HG03095 (cell line): ENCODE data around the gene RPGRIP1L.

ENCODE experiments used
- ATAC-seq: cut with Tn5 transposase; IDR thresholded peaks from one replicate; pipeline ENCODE4 v1.9.1; 2021; ENCODE audit warnings: moderate library complexity; ENCODE audit not compliant: unreplicated experiment

RPGRIP1L gene

DNA sequence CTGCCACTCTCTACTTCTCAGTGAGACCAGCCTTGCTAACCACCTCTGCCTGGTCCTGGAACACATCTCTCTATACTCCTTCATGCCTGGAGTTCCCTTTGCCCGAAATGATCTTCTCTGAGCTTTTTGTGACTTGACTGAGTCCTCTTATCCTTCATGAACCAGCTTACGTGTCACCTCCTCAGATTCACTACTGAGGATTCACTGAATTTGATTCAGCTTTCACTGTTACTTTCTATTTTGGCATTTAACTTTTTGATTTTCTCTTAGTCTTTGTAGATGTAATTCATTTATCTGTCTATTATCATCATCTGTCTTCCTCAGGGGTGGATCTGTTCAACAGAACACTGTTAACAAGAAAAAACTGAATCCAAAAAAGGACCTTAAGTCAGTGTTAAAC, 95.6 kb downstream of the RPGRIP1L start:
- no peak for ATAC-seq

DNA sequence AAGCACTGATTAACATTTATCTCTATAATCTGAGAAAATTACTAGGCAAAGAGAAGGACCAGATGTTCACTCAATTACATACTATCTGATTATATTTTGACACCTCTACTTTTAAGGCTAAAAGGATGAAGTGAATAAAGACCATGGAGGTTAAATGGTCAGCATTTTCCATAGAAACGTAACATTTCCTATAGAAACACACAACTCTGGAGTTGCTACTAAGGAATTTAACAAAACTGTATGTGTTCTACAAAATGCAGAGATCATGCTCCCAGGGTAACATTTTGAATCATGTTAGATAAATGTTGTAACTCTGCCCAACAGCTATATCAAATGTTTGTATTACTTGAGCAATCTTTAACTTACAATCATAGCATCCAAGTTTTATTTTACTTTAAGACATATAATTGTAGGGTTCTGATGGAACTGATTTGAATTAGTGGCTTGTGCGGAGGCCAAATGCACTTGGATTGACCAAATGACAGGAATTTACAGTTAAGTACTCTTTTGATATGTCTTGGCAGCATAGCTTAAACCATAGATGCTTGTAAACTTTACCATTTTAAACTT, 97.7 kb downstream of the RPGRIP1L start:
- no peak for ATAC-seq

DNA sequence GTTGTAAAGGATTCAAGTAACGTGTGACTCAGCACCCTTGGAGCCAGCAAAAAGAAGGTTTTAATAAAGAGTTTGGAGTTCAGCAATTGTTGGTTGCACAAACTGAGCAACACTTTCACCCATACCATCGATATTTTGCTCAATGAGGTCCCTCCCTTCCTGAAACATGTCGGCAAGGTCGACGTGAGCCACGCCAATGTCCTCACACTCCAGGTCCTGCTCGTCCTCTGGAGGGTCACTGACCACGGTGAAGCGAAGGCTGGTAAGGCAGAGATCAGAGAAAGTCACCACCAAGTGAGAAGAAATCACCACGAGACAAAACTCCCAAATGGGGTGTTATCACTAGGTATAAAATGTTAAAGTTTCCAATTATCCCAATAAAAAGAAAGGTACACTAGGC, 98.3 kb downstream of the RPGRIP1L start:
- ATAC-seq, result no peak

DNA sequence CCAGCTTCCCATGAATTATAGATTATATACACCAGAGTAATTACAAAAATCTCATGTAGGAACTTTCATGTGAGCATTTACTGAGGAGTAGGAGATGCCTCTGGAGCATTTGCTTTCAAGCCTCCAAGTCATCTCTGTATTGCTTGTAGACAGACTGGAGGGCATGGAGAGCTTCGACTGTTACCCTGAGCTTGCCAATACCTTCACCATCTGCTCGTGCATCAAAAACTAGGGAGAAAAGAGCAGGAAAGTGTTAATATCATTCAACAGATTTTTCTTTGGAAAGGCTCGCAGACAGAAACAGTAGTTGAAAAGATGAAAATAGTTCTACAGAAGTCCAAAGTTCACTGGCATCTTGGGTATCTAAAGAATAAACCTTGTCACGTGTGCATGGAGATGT, 101.7 kb downstream of the RPGRIP1L start:
- no peak for ATAC-seq

DNA sequence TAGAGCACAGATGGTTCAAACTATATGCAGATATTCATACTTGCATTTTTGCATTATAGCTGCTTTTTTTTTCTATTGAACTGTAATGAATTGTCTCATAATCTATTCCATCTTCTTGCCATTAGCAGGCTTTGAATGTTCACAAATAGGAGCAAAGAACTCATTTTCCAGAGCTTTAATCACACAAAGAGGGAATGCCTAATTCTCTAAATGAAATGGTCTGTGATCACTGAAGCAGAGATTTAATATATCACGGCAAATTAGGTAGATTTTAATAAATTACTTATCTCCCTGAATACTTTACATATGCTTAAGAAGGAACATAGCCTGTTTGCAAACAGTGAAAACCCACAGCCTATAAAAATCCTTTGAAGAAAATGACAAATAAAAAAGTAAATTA, 103.0 kb downstream of the RPGRIP1L start:
- ATAC-seq, result no peak

DNA sequence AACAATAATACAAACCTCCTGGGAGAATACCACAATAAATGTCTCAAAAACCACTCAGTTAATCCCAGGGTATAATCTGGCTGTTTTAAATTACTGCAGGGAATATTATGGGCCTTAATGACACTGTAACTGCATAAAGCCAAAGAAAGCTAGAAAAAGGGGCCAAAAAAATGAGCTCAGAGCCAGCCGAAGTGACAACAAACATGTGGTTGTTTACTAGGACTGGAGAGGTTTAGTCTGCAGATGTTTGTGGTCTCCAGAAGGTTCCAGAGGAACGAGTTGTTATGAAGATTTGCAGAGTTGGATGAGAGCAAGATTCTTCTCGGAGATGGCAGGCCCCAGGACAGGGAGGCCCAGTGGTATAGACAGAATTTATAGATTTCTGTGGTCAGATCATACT, 103.5 kb downstream of the RPGRIP1L start:
- no peak for ATAC-seq

DNA sequence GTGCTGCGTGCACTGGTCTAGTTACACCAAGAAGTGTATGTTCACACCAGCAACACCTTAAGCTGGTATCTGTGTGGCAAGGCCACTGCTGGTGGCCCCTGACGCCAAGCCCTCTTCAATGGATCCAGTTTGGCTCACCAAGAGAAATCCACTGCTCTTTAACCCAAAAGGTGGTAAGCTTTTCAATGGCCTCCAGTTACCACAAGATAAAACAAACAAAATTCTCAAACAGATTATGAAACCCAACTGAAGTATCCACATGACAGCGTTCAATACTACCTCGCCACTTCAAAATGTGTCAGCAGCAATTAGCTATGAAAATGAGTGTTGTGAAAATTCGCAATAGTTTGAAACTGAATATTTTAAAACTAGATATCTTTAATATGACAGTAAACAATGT, 104.1 kb downstream of the RPGRIP1L start:
- no peak for ATAC-seq

DNA sequence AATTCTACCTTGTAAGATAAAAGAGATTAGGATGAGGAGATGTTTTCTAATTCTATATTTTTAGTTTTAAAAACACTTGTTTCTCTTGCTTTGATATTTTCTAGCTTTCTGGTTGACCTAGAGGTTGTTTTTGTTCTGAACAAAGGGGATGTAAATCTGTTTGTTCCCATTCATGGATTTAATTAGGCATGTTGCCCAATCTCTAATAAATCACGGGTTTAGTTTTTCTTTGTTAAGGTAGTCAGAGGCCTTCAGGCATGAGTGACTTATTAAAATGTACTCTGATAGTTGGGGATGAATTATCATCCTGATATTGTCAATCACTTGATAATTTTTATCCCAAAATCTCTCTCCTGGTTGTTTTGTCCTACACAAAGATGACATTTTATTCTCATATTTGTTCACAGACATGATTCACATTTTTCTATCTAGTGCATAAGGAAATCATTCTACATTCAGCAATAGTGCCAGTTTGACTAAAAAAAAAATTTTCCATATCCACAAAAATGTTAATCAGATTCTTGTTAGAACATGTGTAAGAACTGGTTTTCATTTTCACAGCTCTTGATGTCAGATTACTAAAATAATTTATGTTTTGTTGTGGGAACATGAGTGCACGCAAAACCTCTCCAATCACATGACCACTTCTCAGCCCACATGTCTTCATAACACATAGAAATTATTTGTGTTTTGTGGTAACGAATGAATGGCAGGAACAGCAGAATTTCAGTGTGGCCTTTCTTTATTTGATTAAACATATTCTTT, 105.0 kb downstream of the RPGRIP1L start:
- no peak for ATAC-seq

DNA sequence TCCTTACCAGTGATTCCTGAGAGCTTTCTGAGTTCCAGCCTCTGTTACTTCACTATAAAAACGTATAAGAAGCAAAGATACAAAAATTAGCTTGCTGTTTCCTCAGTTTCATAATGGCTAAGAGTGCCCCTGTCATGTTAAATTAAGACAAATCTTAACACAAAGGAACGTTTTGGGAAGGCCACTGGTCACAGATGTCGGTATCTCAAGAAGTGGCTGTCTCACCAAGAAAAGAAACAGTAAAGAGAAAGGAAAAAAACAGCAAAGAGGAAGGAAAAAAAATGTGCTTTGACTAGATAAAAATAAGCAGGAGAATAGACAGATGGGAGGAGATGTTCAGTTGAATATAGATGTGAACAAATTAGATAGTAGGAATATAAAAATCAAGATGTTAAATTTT, 105.9 kb downstream of the RPGRIP1L start:
- no peak for ATAC-seq

DNA sequence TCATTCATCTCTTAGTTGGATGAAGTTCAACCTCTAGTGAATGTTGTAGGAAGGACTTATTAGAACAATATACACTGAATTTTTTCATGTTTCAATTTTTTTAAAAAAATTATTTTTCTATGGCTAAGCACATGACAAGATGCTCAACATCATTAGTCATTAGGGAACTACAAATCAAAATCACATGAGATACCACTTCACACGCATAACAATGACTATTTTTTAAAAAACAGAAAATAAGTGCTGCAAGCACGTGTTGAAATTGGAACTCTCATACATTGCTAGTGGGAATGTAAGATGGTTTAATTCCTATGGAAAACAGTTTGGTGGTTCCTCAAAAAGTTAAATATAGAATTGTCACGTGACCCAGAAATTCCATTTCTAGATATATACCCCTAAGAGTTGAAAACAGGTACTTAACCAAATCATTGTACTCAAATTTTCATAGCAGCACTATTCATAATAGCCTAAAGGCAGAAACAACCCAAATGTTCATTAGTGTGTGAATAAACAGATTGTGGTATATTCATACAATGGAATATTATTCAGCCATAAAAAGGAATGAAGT, 115.5 kb downstream of the RPGRIP1L start:
- ATAC-seq, result no peak

DNA sequence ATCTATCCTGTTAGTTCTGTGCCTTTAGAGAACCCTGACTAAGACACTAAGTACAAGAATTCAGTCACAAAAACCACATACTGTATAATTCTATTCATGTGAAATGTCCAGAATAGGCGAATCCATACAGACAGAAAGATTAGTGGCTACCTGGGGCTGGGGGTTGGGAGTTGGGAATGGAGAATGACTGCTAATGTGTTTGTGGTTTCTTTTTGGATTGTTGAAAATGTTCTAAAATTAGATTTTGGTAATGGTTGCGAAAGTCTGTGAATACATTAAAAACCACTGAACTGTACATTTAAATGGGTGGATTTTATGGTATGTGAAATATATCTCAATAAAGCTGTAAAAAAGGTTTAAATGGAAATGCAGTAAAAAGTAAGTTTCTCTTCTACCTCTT, 120.3 kb downstream of the RPGRIP1L start:
- no peak for ATAC-seq

DNA sequence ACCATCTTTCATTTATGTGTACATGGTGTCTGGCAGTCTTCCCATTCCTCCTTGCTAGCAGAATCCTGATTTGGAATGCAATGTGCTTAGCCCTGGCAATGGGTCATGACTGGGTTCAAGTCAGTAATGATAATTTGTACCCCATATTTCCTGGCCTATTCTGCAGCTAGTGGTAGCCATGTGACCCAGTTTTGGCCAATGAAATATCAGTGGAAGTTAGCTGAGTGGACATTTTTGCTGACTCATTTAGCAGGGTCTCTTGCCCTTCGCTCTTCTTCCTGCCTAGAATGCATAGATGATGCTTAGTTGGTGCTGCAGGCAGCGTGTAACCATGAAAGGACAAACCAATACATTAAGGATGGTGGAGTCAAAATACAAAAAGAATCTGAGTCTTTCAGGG, 121.9 kb downstream of the RPGRIP1L start:
- no peak for ATAC-seq

DNA sequence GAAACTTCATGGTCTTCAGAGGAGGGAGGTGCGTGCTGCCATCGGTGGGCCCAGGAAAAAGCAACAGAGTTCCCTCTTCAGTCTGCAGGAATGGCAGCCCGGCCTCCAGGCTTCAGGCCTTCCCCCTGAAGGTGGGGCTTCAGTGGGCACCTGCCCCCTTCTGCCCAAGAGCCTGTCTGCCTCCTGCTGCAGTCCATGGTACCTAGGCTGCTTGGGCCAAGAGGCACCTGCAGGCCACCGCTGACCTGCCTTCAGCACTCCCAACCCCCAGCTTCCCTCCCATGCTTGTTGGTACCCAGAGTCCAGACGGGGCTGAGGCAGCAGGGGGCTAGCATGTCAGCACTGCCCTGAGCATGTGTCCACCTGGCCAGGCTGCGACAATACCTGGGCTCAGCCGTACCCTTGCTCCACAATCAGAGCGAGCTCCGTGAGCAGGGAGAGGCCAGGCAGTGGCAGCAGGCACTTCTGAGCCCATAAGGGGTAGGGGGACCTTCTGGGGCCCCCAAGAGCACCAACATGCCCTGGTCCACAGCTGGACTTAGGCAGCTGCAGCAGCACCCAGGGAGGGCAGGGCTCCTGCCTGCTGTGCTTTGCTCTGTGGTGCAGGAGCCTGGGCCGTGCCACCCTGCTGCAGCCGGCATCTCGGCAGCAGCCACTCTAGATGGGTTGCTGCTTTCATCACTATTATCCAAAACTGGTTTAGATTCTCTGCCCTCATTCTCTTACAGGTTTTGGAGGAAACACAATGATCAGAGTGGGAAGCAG, 123.4 kb downstream of the RPGRIP1L start:
- ATAC-seq, result no peak

DNA sequence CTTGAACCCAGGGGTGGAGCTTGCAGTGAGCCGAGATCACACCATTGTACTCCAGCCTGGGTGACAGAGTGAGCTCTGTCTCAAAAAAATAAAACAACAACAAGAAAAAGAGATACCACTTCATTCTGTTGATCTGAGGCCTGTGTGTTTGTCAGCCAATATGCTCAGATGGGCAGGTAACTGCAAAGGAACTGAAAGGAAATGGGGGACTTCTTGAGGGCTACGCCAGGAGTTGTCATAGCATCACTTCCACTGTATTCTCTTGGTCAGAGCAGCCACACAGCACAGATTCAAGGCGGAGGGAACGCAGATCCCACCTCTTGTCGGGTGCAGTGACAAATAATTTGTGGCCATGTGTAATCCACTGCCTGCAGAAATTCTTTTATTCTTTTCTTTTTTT, 126.8 kb downstream of the RPGRIP1L start:
- ATAC-seq, result no peak

DNA sequence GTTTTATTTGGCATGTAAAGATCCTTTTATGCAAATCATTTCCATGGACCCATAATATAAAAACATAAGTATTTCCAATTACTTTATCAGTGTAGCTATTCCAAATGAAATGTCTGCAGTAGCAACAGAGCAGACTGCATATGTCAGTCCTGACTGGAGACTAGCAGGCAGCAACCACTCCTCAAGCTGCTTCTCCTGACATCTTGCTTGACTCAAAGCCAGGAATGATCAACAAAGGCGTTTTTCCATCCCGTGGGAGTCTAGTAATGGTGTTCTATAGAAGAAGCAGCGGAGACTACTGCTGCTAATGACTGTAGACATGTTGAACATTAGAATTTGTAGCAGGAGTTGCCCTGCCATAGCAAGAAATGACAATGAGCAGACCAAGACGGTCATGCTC, 127.4 kb downstream of the RPGRIP1L start:
- no peak for ATAC-seq

DNA sequence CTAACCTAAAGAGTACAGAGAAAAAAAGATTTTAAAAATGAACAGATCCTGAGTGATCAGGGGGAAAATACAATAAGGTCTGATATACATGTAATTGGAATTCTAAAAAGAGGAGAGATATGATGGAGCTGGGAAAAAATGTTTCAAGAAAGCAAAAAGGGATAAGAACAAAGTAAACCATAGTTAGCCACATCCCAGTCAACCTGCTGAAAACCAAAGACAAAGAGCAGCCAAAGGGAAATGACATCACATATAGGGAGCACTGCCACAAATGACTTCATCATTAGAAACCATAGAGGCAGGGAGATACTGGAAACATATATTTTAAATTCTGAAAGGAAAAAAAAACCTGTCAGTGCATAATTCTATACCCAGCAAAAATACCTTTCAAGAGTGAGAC, 131.9 kb downstream of the RPGRIP1L start:
- no peak for ATAC-seq

DNA sequence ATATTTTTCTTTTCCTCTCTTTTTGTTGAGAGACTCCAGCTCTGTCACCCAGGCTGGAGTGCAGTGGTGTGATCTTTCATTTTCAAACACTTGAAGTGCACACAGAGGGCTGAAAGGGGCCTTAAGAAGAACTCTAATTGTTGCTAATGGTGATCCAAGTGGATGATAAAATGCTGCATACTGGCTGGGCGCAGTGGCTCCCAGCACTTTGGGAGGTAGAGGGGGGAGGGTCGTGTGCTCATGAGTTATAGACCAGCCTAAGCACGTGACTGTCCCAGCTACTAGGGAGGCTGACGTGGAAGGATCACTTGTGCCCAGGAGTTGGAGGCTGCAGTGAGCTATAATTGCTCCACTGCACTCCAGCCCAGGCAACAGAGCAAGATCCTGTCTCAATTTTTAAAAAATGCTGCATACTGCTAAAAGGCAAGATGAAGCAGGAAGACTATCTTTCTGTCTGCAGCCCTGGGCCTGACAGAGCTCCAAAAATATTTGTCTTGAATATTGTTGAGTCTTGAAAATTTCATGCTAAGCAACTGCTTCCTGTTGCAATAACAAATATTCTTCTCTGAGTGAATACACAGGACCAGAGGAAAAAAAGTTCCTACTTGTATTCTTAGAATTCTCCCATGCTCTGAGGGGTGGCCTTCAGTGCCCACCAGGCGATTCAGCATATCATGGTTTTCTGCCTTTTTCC, 137.0 kb downstream of the RPGRIP1L start:
- ATAC-seq, result no peak

DNA sequence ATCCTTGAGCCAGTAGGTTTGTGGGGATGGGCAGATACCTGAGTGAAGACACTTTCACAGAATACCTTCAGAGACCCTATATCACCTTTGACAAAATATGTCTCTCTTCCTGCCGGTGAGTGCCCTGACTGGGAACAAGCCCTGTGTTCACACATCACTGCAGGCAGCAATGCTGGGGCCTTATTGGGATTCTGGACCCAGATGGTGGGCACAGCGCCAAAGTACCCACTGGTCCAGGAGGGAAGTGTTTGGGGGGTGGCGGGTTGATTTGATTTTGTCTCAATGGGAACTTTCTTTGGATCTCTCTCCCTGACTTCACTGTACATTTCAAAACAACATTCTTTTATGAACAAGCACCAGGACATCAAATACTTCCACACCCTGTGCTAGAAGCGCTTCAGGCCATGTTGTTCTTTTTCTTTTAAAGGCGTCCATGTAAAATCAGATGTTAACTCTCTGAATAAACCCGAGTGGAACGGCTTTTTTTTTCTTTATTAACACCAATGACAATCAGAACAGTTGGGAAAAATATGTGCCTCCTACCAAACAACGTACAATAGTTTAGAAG, 138.3 kb downstream of the RPGRIP1L start:
- ATAC-seq, result no peak

DNA sequence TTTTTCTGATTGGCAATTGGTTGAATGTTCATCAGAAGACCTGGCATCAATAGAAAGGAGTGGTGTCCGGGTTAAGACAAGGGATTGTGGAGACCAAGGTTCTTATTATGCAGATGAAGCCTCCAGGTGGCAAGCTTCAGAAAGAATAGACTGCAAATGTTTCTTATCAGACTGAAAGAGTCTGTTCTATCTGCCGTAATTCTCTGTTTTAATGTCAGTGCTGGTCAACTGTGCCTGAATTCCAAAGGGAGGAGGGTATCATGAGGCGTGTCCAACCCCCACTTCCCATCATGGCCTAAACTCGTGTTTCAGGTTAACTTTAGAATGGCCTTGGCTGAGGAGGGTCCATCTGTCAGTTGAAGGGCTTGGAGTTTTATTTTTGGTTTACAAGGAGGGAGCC, 140.2 kb downstream of the RPGRIP1L start:
- ATAC-seq, result no peak

DNA sequence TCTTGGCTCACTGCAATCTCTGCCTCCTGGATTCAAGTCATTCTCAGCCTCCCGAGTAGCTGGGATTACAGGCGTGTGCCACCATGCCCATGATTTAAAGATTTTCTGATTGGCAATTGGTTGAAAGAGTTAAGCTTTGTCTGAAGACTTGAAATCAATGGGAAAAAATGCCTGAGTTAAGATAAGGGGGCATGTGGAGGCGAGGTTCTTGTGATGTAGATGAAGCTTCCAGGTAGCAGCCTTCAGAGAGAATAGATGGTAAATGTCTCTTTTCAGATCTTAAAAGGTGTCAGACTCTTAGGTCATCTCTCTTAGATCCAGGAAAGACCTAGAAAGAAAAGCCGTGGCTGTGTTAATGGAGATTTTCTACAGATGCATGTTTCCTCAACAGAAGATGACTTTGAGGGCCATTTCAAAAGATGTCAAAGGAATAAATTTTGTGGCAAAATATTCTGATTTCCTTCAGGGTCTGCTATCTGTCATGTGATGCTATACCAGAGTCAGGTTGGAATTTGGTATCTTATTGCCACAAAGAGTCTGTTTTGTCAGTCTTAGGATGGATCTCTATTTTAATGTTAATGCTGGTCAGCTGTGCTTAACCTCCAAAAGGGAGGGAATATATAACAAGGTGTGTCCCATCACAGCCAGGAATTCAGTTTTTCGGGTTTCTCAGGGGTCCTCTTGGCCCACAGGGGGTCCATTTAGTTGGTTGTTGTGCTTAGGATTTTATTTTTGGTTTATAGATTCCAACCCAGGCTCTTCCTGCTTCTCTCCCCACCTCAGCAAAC, 142.4 kb downstream of the RPGRIP1L start:
- no peak for ATAC-seq
